HG03469 (cell line): ENCODE measurements around the gene GAS6.
"Not testable (repeated sequence)": the region's sequence is repeated elsewhere in the genome, so short reads cannot be mapped to it uniquely, and the experiment has no call there.

Source experiments
- ATAC-seq: cut with Tn5 transposase; IDR thresholded peaks from one replicate; pipeline ENCODE4 v1.9.1; 2021; ENCODE audit warnings: mild to moderate bottlenecking, moderate library complexity, moderate number of reproducible peaks; ENCODE audit not compliant: unreplicated experiment

GAS6 gene

DNA sequence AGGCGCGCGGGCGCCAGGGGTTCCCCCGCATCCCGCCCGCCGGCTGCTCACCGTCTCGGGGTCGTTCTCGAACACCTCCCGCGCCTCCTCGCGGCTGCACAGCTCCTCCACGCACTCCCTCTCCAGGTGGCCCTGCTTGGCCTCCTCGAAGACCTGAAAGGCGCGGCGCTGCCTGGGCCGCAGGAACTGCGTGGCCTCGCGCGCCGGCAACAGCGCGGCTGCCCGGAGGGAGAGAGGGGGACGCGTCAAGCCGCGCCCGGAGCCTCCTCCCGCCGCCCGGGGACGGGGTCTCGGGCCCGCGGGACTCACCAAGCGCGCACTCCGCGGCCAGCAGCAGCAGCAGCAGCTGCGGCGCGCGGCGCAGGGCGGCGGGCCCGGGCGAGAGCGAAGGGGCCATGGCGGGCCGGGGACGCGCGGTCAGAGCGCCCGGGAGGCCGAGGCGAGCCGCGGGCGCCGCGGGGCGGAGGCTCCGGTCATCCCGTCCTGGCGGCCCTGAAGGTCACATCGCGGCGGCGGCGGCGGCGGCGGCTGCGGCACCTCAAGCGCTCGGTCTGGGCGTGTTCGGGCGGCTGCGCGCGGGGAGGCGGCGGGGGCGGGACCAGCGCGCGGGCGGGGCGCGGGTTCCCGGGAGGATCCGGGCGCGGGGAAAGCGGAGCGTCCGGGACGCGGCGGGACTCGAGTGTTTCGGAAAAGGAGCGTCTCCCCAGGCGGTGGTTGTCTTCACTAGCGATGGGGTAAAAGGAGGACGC lies at the start of gene GAS6:
GAS6 (minus strand) TSS at position 553 of the 749 bp plus-strand sequence; CDS start at position 397, 156 bp downstream.
- no peak for ATAC-seq

DNA sequence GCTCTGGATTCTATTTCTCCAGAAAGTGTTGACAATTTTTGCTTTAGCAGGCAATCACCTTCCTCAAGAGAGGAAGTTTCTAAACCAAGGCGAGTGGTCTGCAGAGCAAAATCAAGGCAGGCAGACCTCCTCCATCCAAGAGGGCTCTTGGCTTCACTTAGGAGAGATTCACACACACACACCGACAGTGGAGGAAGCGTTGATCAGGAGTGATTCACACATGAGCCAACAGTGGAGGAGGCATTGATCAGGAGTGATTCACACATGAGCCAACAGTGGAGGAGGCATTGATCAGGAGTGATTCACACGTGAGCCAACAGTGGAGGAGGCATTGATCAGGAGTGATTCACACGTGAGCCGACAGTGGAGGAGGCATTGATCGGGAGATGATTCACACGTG lies 49.5 kb upstream of the GAS6 start:
- not testable (repeated sequence) for ATAC-seq

DNA sequence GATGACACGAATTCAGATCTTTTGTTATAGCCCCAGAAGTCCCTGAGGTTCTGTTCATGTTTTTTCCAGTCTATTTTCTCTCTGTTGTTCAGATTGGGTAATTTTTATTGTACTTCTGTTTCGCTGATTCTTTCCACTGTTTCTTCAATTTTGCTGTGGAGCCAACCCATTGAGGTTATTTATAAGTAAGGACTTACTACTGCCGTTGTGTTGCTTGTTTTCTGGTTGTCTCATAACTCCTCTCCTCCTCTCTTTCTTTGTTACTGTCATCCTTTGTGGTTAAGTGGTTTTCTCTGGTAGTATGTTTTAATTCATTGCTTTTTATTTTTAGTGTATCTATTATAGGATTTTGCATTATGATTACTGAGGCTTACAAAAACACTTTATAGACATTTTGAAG lies 48.7 kb upstream of the GAS6 start:
- no peak for ATAC-seq

DNA sequence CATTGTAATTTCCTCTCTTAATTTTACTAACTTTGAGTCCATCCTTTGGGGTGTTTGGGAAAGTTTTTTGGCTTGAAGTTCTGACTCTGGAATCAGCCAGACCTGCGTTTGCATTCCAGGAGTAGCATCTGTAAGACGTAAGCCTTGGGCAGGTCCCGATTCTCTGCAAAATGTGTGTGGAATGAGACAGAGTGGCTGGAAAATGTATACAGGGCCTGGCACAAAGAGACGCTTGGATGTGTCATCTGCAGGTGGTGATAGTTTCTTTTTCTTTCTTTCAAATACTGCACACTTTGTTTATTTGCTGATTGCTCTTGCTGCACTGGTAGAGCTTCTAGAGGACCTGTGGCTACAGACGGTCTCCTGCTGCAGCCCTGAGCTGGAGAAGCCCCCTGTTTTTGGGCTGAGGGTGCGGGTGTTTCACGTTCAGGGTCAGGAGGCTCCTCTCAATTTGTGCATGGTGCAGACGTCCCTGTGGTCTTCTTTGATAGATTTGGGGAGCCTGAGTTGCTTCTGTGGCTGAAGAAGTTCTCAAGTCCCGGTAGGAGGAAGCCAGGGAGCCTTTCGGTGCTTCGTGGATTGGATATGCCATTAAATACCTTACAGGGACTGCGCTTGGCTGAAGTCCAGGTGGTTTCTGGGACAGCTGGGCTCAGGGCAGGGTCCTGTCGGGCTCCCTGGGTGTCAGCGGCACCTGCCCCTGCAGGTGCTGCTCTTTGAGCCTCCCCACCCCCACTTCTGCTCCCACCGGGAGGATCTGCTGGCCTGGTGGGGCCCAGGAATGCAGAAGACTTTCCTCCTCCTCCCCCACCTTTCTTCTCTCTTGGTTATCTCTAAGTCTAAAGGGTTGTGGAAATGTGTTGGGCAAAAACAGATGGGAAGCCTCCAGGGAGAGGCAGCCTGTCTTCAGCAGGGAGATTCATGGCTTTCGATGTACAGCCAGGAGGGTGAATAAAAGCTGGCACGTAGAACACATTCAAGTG lies 44.0 kb upstream of the GAS6 start:
- no peak for ATAC-seq

GRCh38 chr13:113906571-113906970 lies 42.7 kb upstream of the GAS6 start:
- ATAC-seq: no peak

DNA sequence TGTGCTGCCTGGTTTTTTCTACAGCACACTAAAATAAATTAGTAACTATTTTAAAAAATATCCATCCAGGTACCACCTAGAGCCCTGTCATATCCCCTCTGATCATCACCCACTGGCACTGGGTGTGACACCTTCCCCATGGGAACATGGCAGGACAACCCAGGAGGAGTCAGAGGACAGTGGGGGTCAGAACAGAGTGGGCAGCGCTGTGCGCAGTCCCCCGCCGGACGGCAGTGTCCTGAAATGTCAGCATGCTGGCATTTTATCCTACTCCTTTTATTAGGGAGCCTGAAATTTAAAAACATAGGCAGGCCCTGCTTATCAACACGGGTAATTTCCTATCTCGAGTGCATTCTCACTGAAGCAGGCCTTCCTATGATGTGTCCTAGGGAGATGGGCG lies 42.1 kb upstream of the GAS6 start:
- ATAC-seq: no peak

GRCh38 chr13:113905018-113905417 lies 41.1 kb upstream of the GAS6 start:
- ATAC-seq: no peak

- ATAC-seq: no peak
Observed at GRCh38 chr13:113904411-113904810, 40.5 kb upstream of the GAS6 start.

- no peak for ATAC-seq
Observed at GRCh38 chr13:113903912-113904311, 40.0 kb upstream of the GAS6 start.

GRCh38 chr13:113902986-113903775 lies 39.3 kb upstream of the GAS6 start:
- ATAC-seq: no peak

DNA sequence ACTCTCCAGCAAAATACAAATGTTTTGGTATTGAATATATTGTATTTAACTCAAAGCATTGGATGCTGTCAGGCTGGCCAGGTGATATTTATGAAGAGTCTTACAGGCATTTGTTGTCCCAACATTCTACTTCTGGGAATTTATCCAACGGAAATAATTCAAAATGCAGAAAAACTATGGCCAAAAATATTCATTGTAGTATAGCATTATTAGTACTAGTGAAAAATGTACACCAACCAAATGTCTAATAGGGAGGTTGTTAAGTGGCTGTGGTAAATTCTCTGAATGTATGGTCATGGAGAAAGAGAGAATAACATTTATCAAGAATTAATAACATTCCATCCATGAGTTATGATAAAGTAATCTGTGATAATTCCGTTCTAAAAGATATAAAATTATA lies 38.6 kb upstream of the GAS6 start:
- no peak for ATAC-seq

DNA sequence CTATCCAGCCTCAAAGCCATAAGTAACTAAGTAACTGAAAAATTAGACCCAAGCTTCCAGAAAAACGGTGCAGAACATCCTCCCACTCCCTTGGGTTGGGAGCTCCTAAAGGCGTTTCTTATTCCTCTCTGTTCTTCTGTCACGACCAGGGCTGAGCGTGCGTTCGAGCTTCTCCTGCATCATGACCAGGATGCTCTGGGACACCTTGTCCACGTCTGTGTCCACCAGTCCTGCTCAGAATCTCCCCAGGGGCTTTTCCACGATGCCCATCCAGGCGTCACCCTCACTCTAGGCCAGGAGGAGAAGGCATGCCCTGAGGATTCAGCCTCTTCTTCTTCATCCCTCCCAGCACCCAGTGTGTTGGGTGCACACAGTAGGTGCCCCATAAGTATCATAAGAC lies 37.8 kb upstream of the GAS6 start:
- no peak for ATAC-seq

- ATAC-seq: no peak
Observed at GRCh38 chr13:113901231-113901630, 37.4 kb upstream of the GAS6 start.

- ATAC-seq: no peak
Observed at GRCh38 chr13:113900646-113901045, 36.8 kb upstream of the GAS6 start.

DNA sequence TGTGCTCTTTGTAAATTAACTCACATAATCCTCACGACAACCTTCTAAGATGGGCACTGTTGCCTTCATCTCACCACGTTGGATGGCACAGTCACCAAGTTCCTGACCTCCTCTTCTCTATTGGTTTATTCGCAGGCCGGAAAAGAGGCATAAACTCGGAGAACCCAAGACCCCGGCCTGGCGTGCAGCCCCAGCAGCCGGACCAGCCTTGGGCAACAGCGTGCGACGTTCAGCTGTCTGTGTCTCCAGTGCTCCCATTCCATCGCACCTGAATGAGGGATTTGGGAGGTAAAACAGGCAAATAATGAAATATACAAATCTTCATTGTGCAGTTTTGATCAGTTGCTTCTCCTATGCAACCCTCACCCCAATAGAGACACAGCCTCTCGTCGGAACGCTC lies 34.5 kb upstream of the GAS6 start:
- no peak for ATAC-seq

GRCh38 chr13:113897966-113898365 lies 34.1 kb upstream of the GAS6 start:
- no peak for ATAC-seq

DNA sequence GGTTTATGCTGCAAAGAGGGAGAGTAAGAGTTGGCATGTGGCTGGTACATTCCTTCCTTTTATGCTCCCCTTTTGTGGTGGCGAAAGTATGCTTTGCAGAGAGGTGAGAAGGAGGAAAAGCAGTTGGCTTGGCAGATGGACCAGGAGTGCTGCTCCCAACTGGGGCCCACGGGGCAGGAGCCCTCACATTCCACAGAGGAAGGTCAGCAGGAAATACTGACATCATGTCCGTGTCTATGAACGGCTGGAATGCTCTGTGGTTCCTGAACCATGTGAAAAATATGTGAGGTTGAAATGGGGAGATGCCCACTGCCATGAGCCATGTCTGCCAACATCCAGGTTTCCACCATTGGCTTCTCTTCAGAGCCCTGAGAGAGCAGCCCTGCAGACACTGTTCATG lies 33.3 kb upstream of the GAS6 start:
- no peak for ATAC-seq

DNA sequence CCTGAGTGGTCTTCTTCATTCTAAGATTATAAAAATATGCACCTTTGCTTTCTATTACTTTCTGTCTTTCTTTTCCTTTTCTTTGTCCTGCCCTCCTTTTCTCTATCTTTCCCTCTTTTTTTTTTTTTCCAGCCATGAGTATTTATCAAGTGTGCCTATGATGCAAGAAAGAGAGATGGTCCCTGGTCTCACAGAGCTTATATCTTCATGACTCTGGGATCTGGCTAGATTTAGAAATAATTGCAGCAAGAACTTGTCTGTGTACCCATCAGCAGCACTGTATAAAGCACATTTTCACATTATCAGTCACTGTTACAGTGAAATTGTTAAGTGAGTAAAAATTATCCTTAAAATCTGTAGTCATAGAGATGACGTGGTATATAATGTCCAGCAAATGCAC lies 31.6 kb upstream of the GAS6 start:
- no peak for ATAC-seq

DNA sequence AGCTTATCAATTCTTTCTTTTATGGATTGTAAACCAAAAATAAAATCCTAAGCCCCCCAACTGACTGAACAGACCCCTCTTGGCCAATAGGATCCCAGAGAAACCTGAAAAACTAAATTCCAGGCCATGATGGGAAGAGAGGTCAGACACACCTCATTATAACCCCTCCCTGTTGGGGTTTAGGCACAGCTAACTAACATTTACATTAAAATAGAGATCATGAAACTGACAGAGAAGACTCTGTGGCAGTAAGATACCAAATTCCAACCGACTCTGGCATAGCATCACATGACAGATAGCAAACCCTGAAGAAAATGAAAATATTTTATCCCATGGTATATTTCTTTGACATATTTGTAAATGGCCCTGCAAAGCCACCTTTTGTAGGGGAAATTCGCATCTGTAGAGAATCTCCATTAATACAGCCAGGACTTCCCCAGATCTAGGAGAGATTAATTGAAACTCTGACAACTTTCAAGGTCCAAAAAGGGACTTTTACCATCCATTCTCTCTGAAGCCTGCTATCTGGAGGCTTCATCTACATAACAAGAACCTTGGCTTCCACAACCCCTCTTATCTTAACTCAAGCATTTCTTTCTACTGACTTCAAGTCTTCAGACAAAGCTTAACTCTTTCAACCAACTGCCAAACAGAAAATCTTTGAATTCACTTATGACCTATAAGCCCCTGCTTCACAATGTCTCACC lies 27.1 kb upstream of the GAS6 start:
- ATAC-seq: no peak

GRCh38 chr13:113889467-113889866 lies 25.6 kb upstream of the GAS6 start:
- no peak for ATAC-seq
